H1 (cell line): Measurements from ENCODE around the gene MMP28. TPM values are rescaled to one million over a fixed set of nuclear protein-coding genes. Genes with fewer than 3 reads are reported as not detected.

Experiments
- CTCF ChIA-PET: fragments of 300-600 bp; sonication (Branson Sonifier 250); formaldehyde crosslinking; loops from one replicate; lab custom pipeline; 2021; ENCODE audit not compliant: partially characterized antibody; lab: Charles Lee
- POLR2A ChIA-PET: fragments of 300-600 bp; sonication (Branson Sonifier 250); formaldehyde crosslinking; loops from one replicate; lab custom pipeline; 2021; ENCODE audit warnings: inconsistent platforms; ENCODE audit not compliant: partially characterized antibody; lab: Charles Lee
- DNase-seq, 2 experiments: peaks; one replicate each; pipeline versions ENCODE4 v3.0.0 to v3.0.0-alpha.2; 2010 to 2022; ENCODE audit warnings: low spot score in 2 of 2, low read depth in 1 of 2, mixed read lengths in 1 of 2
- FAIRE-seq: peaks from 2 replicates; lab custom pipeline; 2011; peaks lifted over from hg19 to GRCh38; lab: Jason Lieb, UNC
- H2AFZ ChIP-seq: 2 replicates; pipeline ENCODE4 v1.8.1; 2012; ENCODE audit warnings: low read length, inconsistent platforms
- H2AK5ac ChIP-seq: 2 replicates; pipeline ENCODE4 v1.6.1; 2013; ENCODE audit warnings: low read depth, low read length
- H2BK120ac ChIP-seq: replicated peaks from 2 replicates; pipeline ENCODE3; 2013; ENCODE audit warnings: low read depth, low read length, inconsistent platforms
- H2BK12ac ChIP-seq: 2 replicates; pipeline ENCODE4 v1.6.1; 2013; ENCODE audit warnings: low read depth, low read length
- H2BK15ac ChIP-seq: 2 replicates; pipeline ENCODE4 v1.6.1; 2013; ENCODE audit warnings: low read length
- H2BK20ac ChIP-seq: 2 replicates; pipeline ENCODE4 v1.6.1; 2013; ENCODE audit warnings: low read length
- H2BK5ac ChIP-seq: 2 replicates; pipeline ENCODE4 v1.6.1; 2013; ENCODE audit warnings: low read depth, low read length
- H3K14ac ChIP-seq: 2 replicates; pipeline ENCODE4 v1.6.1; 2013; ENCODE audit warnings: inconsistent platforms; ENCODE audit not compliant: insufficient read length
- H3K18ac ChIP-seq: 2 replicates; pipeline ENCODE4 v1.6.1; 2013; ENCODE audit warnings: low read length; ENCODE audit errors: extremely low read depth
- H3K23ac ChIP-seq: 2 replicates; pipeline ENCODE4 v1.6.1; 2013; ENCODE audit warnings: inconsistent platforms; ENCODE audit not compliant: insufficient read length
- H3K23me2 ChIP-seq: 2 replicates; pipeline ENCODE4 v1.6.1; 2013; ENCODE audit warnings: low read depth, low read length
- H3K27ac ChIP-seq: 2 replicates; pipeline ENCODE4 v1.6.1; 2011; ENCODE audit warnings: low read depth, low read length, inconsistent platforms
- H3K27me3 ChIP-seq, 4 experiments: replicated peaks in 1 of 4; 1 replicate in 1 of 4; 2 replicates in 3 of 4; pipeline versions ENCODE4 v1.6.1 to v1.8.1; 2011 to 2013; ENCODE audit warnings: low read length in 3 of 4, mild to moderate bottlenecking in 3 of 4, inconsistent platforms in 2 of 4, mixed read lengths in 2 of 4, moderate library complexity in 1 of 4; ENCODE audit not compliant: control insufficient read depth in 3 of 4, insufficient read depth in 3 of 4; ENCODE audit errors: extremely low read depth in 1 of 4
- H3K36me3 ChIP-seq, 4 experiments: 2 replicates each; pipeline versions ENCODE4 v1.6.1 to v1.8.1; 2011 to 2013; ENCODE audit warnings: mild to moderate bottlenecking in 4 of 4, low read length in 3 of 4, moderate library complexity in 2 of 4, control low read depth in 1 of 4, inconsistent platforms in 1 of 4; ENCODE audit not compliant: insufficient read depth in 4 of 4, control insufficient read depth in 2 of 4
- H3K4ac ChIP-seq: replicated peaks from 2 replicates; pipeline ENCODE3; 2013; ENCODE audit warnings: low read length, low read depth, mixed read lengths, inconsistent platforms; ENCODE audit not compliant: insufficient read length
- H3K4me1 ChIP-seq, 4 experiments: replicated peaks in 1 of 4; 1 replicate in 1 of 4; 2 replicates in 3 of 4; pipeline versions ENCODE4 v1.6.1 to v1.8.1; 2011 to 2013; ENCODE audit warnings: low read length in 3 of 4, inconsistent platforms in 2 of 4, mixed read lengths in 1 of 4; ENCODE audit not compliant: insufficient read depth in 4 of 4, control insufficient read depth in 3 of 4
- H3K4me2 ChIP-seq, 2 experiments: 2 replicates each; pipeline versions ENCODE4 v1.6.1 to v1.8.1; 2011 to 2013; ENCODE audit warnings: low read depth in 2 of 2, low read length in 2 of 2, control low read depth in 1 of 2, inconsistent platforms in 1 of 2, mild to moderate bottlenecking in 1 of 2; ENCODE audit not compliant: insufficient read depth in 1 of 2
- H3K4me3 ChIP-seq, 4 experiments: fragments of 200-600, 300-600 bp in 1 of 4; sonication (generic), shearing (Covaris generic), sonication (Bioruptor Twin) in 1 of 4; 2 replicates each; pipeline versions ENCODE4 v1.5.1 to v1.8.1; 2011 to 2016; ENCODE audit warnings: low read length in 4 of 4, low read depth in 3 of 4, control low read depth in 2 of 4, inconsistent platforms in 2 of 4, mild to moderate bottlenecking in 2 of 4, mixed read lengths in 1 of 4, moderate library complexity in 1 of 4; ENCODE audit not compliant: insufficient read depth in 2 of 4; ENCODE audit errors: extremely low read depth in 1 of 4
- H3K56ac ChIP-seq: replicated peaks from 2 replicates; pipeline ENCODE3; 2013; ENCODE audit warnings: low read depth, mild to moderate bottlenecking, mixed read lengths, low read length, inconsistent platforms; ENCODE audit not compliant: insufficient read length
- H3K79me1 ChIP-seq: 2 replicates; pipeline ENCODE4 v1.6.1; 2013; ENCODE audit warnings: low read depth, low read length, control low read depth
- H3K79me2 ChIP-seq, 2 experiments: 2 replicates each; pipeline versions ENCODE4 v1.6.1 to v1.8.1; 2012 to 2013; ENCODE audit warnings: low read length in 2 of 2, mild to moderate bottlenecking in 2 of 2, inconsistent platforms in 1 of 2; ENCODE audit not compliant: insufficient read depth in 2 of 2, control insufficient read depth in 1 of 2
- H3K9ac ChIP-seq, 4 experiments: replicated peaks in 1 of 4; 1 replicate in 1 of 4; 2 replicates in 3 of 4; pipeline versions ENCODE4 v1.6.1 to v1.8.1; 2011 to 2013; ENCODE audit warnings: low read depth in 3 of 4, low read length in 3 of 4, control low read depth in 2 of 4, mild to moderate bottlenecking in 2 of 4, moderate library complexity in 2 of 4, inconsistent platforms in 1 of 4; ENCODE audit errors: extremely low read depth in 1 of 4
- H3K9me3 ChIP-seq, 2 experiments: 2 replicates each; pipeline versions ENCODE4 v1.6.1 to v1.8.1; 2012 to 2013; ENCODE audit warnings: mild to moderate bottlenecking in 2 of 2, moderate library complexity in 2 of 2, control low read depth in 1 of 2, inconsistent platforms in 1 of 2, low read depth in 1 of 2, low read length in 1 of 2, mixed read lengths in 1 of 2; ENCODE audit not compliant: insufficient read depth in 2 of 2
- H4K20me1 ChIP-seq, 2 experiments: replicated peaks in 1 of 2; 2 replicates each; pipeline versions ENCODE3 to v1.8.1; 2011 to 2013; ENCODE audit warnings: inconsistent platforms in 2 of 2, low read length in 2 of 2, mild to moderate bottlenecking in 1 of 2; ENCODE audit not compliant: insufficient read depth in 2 of 2, control insufficient read depth in 1 of 2
- H4K5ac ChIP-seq: 2 replicates; pipeline ENCODE4 v1.6.1; 2013; ENCODE audit warnings: low read length, low read depth, mixed read lengths, inconsistent platforms; ENCODE audit not compliant: insufficient read length
- H4K8ac ChIP-seq: 2 replicates; pipeline ENCODE4 v1.8.0; 2013; ENCODE audit warnings: mild to moderate bottlenecking, moderate library complexity, low read length, inconsistent platforms; ENCODE audit not compliant: insufficient read depth; ENCODE audit errors: extremely low read depth
- H4K91ac ChIP-seq: replicated peaks from 2 replicates; pipeline ENCODE3; 2013; ENCODE audit warnings: low read length, mixed read lengths, inconsistent platforms; ENCODE audit not compliant: insufficient read length
- KDM1A ChIP-seq: fragments of 200-600, 300-600 bp; sonication (generic); IDR thresholded peaks from 2 replicates; pipeline ENCODE4 v1.7.1; 2016; ENCODE audit warnings: mild to moderate bottlenecking, low read length, borderline replicate concordance
- WGBS, 2 experiments: shearing (Covaris generic) in 1 of 2; methylation state at CpG; one replicate each; pipeline versions ENCODE4 v1.1.6 to v1.1.7; 2013 to 2015; ENCODE audit warnings: low lambda C conversion rate in 2 of 2, mixed read lengths in 2 of 2, inconsistent platforms in 1 of 2, low coverage in 1 of 2, missing lambda C conversion rate in 1 of 2; ENCODE audit not compliant: insufficient replicate concordance in 2 of 2, insufficient coverage in 1 of 2, insufficient read length in 1 of 2; ENCODE audit errors: extremely low coverage in 1 of 2, missing lambda C conversion rate in 1 of 2; 5-methylcytosine and 5-hydroxymethylcytosine counted together
- polyA plus RNA-seq, 7 experiments: library from polyadenylated mRNA; depleted of rRNA in 3 of 7; stranded (reverse) in 5 of 7; unstranded in 2 of 7; fragments of >200 nt in 5 of 7; fragments of 200-250 nt in 2 of 7; gene quantifications; 1 replicate in 5 of 7; 2 replicates in 1 of 7; 4 replicates in 1 of 7; pipeline versions ENCODE4 v1.2.1 to v1.2.3, GENCODE V29; 2011 to 2013; ENCODE audit warnings: missing spikeins in 2 of 7, mixed read lengths in 2 of 7
- total RNA-seq: library from RNA; stranded (reverse); fragmentation: NEBNext Ultra II Directional; extraction: Animal tissue kit (Norgen Biotek cat#: 25700); gene quantifications from 2 replicates; pipeline ENCODE4 v1.2.1, GENCODE V29; 2021

The MMP28 gene
- total and polyA plus RNA-seq, 2 of the 8 experiments (the other 6 are each of a cell fraction or from before 2014, with no cell fraction given) = not detected

GRCh38 chr17:35736236-35736635, 59.2 kb downstream of the MMP28 start:
- TF ChIP-seq KDM1A = no peak
- Histone ChIP-seq H3K14ac (no peak overlapping the region), H3K27ac (no peak overlapping the region), H3K9ac (no peak overlapping the region), H4K91ac (no peak overlapping the region), H4K5ac (no peak overlapping the region), H3K27me3 (peaks cover 11 to 34% (median 23%) of the 10 kb centered on the region in 4 experiments), H3K79me2 (no peaks in the 10 kb centered on the region), H2BK20ac (no peak overlapping the region), H3K4me1 (peaks cover 0 to 7% (median 5%) of the 10 kb centered on the region in 4 experiments; a peak in 5 of 7 replicates), H3K56ac (no peak overlapping the region), H3K79me1 (peaks cover 2% of the 10 kb centered on the region), H3K18ac (no peak overlapping the region), H2BK120ac (no peak overlapping the region), H3K4ac (no peak overlapping the region), H2BK15ac (no peak overlapping the region), H2BK5ac (no peak overlapping the region), H3K23me2 (peaks cover 8% of the 10 kb centered on the region; the same call in 1 of the 2 replicates), H3K4me2 (no peak overlapping the region), H3K36me3 (peaks cover 0 to 8% (median 0%) of the 10 kb centered on the region in 4 experiments; a peak in 1 of 8 replicates), H2BK12ac (no peak overlapping the region), H3K9me3 (peaks cover 8 to 11% of the 10 kb centered on the region in 2 experiments; a peak in 2 of 4 replicates), H3K23ac (no peak overlapping the region), H2AK5ac (no peak overlapping the region), H3K4me3 (no peak overlapping the region), H4K8ac (no peak overlapping the region), H4K20me1 (peaks cover 5 to 23% of the 10 kb centered on the region in 2 experiments), H2AFZ (no peak overlapping the region)
- DNase-seq = no peak
- ChIA-PET CTCF (interaction anchor here (0.6 to 9.8 kb wide), 5 partner anchors 11 to 123 kb away, joined by 3 to 45 read pairs (median 4); no protein-coding TSS in a partner anchor), POLR2A (interaction anchor here (1.5 to 1.7 kb wide), 2 partner anchors 13 to 73 kb away, joined by 4 to 6 read pairs; partner anchors contain the start of gene TAF15)
- WGBS, 2 experiments = 96% methylated on average over 5 of the region's 5 CpGs; no CpG with 5 or more reads in 1 of the 2 experiments
- no peak for FAIRE-seq
